Measurements from ENCODE around the gene SELPLG.

DNA sequence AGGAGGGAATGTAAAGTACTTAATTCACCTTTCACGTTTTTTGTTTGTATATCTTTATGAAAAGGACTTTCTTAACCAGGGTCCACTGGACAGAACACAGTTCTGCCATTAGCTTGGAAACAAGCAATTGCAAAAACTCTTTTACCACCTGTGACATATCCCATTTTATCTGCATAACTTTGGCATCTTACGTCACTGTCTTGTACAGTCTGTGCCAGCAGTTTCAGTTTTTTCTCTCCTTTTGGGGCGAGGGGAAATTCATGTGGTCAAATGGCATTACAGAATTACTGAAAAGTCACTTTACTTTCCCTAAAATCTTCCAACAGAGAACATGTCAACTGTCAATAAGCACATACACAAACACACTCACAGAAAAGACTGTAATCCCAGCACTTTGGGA is 43.7 kb upstream of the SELPLG start:
- TF ChIP-seq, protein P1, sequence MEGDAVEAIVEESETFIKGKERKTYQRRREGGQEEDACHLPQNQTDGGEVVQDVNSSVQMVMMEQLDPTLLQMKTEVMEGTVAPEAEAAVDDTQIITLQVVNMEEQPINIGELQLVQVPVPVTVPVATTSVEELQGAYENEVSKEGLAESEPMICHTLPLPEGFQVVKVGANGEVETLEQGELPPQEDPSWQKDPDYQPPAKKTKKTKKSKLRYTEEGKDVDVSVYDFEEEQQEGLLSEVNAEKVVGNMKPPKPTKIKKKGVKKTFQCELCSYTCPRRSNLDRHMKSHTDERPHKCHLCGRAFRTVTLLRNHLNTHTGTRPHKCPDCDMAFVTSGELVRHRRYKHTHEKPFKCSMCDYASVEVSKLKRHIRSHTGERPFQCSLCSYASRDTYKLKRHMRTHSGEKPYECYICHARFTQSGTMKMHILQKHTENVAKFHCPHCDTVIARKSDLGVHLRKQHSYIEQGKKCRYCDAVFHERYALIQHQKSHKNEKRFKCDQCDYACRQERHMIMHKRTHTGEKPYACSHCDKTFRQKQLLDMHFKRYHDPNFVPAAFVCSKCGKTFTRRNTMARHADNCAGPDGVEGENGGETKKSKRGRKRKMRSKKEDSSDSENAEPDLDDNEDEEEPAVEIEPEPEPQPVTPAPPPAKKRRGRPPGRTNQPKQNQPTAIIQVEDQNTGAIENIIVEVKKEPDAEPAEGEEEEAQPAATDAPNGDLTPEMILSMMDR (IDR thresholded peaks at IDR 0.05; ENCODE audit: poor library complexity, severe bottlenecking) = no peak
- no peak for TF ChIP-seq POLR2AphosphoS5 (IDR thresholded peaks at IDR 0.05)
- TF ChIP-seq EZH2 (IDR thresholded peaks at IDR 0.05; ENCODE audit: borderline replicate concordance, insufficient read depth, low read length, poor library complexity, severe bottlenecking) = no peak
- TF ChIP-seq, protein P2, sequence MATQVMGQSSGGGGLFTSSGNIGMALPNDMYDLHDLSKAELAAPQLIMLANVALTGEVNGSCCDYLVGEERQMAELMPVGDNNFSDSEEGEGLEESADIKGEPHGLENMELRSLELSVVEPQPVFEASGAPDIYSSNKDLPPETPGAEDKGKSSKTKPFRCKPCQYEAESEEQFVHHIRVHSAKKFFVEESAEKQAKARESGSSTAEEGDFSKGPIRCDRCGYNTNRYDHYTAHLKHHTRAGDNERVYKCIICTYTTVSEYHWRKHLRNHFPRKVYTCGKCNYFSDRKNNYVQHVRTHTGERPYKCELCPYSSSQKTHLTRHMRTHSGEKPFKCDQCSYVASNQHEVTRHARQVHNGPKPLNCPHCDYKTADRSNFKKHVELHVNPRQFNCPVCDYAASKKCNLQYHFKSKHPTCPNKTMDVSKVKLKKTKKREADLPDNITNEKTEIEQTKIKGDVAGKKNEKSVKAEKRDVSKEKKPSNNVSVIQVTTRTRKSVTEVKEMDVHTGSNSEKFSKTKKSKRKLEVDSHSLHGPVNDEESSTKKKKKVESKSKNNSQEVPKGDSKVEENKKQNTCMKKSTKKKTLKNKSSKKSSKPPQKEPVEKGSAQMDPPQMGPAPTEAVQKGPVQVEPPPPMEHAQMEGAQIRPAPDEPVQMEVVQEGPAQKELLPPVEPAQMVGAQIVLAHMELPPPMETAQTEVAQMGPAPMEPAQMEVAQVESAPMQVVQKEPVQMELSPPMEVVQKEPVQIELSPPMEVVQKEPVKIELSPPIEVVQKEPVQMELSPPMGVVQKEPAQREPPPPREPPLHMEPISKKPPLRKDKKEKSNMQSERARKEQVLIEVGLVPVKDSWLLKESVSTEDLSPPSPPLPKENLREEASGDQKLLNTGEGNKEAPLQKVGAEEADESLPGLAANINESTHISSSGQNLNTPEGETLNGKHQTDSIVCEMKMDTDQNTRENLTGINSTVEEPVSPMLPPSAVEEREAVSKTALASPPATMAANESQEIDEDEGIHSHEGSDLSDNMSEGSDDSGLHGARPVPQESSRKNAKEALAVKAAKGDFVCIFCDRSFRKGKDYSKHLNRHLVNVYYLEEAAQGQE (IDR thresholded peaks at IDR 0.05; ENCODE audit: borderline replicate concordance) = no peak
- no peak for TF ChIP-seq TAF1 (IDR thresholded peaks at IDR 0.05; ENCODE audit: low read depth)
- TF ChIP-seq RAD21 (conservative IDR thresholded peaks at IDR 0.05) = no peak
